ENCODE results near the gene WNT5B.

DNA sequence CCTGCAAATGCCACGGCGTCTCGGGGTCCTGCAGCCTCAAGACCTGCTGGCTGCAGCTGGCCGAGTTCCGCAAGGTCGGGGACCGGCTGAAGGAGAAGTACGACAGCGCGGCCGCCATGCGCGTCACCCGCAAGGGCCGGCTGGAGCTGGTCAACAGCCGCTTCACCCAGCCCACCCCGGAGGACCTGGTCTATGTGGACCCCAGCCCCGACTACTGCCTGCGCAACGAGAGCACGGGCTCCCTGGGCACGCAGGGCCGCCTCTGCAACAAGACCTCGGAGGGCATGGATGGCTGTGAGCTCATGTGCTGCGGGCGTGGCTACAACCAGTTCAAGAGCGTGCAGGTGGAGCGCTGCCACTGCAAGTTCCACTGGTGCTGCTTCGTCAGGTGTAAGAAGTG lies 16.8 kb downstream of the WNT5B start:
- TF ChIP-seq, protein P1, sequence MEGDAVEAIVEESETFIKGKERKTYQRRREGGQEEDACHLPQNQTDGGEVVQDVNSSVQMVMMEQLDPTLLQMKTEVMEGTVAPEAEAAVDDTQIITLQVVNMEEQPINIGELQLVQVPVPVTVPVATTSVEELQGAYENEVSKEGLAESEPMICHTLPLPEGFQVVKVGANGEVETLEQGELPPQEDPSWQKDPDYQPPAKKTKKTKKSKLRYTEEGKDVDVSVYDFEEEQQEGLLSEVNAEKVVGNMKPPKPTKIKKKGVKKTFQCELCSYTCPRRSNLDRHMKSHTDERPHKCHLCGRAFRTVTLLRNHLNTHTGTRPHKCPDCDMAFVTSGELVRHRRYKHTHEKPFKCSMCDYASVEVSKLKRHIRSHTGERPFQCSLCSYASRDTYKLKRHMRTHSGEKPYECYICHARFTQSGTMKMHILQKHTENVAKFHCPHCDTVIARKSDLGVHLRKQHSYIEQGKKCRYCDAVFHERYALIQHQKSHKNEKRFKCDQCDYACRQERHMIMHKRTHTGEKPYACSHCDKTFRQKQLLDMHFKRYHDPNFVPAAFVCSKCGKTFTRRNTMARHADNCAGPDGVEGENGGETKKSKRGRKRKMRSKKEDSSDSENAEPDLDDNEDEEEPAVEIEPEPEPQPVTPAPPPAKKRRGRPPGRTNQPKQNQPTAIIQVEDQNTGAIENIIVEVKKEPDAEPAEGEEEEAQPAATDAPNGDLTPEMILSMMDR (IDR thresholded peaks at IDR 0.05; ENCODE audit: insufficient read depth, low read length, poor library complexity, severe bottlenecking): no peak
- TF ChIP-seq EZH2phosphoT487 (conservative IDR thresholded peaks at IDR 0.05; ENCODE audit: low read length): no peak
